ENCODE measurements around the gene SPRED3.
"Not testable (repeated sequence)": the region's sequence is repeated elsewhere in the genome, so short reads cannot be mapped to it uniquely, and the experiment has no call there.

SPRED3 gene

GRCh38 chr19:38420935-38421334, 32.4 kb downstream of the SPRED3 start:
- no peak for DNase-seq (ENCODE audit: low read depth)

DNA sequence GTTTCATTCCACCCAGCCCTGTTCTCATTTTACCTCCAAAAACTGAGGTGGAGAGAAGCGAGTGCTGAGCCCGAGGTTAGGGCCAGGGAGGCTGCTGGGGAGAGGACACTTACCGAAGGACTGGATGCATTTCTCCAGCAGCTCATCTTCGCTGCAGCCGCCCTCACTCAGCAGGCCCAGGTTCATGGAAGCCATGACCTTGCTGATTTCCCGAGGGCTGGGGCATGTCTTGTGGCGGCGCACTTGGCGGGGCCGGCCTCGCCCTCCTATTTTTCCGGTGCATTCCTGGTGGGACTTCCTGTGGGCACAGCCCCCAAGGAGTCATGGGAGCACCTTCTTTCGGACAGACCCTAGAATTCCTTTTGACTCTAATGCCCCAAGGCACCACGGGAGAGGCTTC, 33.4 kb downstream of the SPRED3 start:
- no peak for DNase-seq (ENCODE audit: low read depth)

DNA sequence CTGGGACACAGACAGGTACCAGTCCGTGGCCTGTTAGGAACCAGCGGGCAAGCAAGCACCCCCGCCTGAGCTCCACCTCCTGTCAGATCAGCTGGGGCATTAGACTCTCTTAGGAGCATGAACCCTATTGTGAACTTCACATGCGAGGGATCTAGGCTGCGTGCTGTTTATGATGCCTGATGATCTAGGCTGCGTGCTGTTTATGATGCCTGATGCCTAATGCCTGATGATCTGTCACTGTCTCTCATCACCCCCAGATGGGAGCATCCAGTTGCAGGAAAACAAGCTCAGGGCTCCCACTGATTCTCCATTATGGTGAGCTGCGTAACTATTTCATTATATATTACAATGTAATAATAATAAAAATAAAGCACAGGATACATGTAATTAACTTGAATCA, 33.9 kb downstream of the SPRED3 start:
- no peak for DNase-seq (ENCODE audit: low read depth)

GRCh38 chr19:38424272-38424671, 35.8 kb downstream of the SPRED3 start:
- DNase-seq (ENCODE audit: low read depth) = no peak

GRCh38 chr19:38425222-38425809, 36.8 kb downstream of the SPRED3 start:
- DNase-seq (ENCODE audit: low read depth) = no peak

DNA sequence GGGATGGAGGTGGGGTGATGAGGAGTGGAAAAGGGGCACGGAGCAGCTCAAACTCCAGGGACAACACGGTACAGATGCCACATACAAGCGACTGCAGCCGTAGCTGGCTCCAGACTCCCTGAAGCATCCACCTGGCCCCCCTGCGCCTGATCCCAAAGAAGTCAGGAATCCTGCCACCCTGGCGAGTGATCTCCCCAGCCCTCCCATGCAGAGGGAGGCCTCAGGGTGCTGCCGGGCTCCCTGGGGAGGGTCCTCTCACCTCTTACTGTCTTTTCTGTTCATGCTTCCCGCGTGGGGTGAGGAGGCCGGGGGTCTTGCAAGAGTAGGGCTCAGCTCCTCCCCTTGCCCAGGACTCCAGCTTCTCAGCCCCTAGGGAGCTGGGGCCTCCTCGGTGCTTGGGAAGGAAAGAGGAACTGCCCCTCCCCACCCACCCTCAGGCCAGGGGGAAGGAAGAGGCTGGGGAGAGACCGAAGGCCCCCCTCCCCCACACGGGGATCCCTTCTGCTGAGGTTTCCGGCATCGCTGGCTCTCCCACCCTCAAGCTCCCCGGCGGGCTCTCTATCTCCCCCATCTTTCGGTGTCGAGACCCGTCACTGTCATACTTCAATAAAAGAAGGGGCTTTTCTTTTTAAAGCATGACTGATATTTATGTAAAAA, 37.4 kb downstream of the SPRED3 start, which contains the start of gene RASGRP4:
Gene RASGRP4, minus strand, starts transcription at position 410 of the 657 bp plus-strand sequence. Its CDS starts 128 bp downstream, at position 282.
- no peak for DNase-seq (ENCODE audit: low read depth)

DNA sequence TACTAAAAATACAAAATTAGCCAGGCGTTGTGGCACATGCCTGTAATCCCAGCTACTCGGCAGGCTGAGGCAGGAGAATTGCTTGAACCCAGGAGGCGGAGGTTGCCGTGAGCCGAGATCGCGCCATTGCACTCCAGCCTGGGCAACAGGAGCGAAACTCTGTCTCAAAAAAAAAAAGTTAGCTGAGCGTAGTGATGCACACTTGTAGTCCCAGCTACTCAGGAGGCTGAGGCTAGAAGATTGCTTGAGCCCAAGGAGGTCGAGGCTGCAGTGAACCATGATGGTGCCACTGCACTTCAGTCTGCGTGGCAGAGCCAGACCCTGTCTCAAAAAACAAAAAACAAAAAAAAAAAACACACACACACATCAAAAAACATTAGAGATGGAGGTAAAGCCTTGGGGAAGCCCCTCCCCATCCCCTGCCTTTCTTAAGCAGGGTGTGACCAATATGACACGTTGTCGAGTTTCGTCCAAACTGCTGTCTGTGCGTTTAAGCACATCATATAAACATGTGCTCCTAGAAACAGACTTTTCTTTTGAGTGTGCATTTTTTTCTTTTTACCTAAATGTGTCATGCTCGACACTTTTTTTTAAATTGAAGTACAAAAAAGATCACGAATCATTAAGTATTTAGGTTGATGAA, 38.7 kb downstream of the SPRED3 start:
- not testable (repeated sequence) for DNase-seq (ENCODE audit: low read depth)

GRCh38 chr19:38429055-38429810, 40.7 kb downstream of the SPRED3 start:
- no peak for DNase-seq (ENCODE audit: low read depth)

DNA sequence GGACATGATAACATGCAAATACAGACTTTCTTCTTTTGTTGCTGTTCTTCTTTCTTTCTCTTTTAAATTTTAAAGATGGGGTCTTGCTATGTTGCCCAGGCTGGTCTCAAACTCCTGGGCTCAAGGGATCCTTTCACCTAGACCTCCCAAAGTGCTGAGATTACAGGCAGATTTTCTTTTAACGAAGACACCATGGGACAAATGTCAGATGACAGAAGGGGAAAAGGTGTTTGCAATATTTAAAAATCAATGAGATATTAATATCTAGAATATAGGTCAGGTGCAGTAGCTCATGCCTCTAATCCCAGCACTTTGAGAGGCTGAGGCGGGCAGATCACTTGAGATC, 41.3 kb downstream of the SPRED3 start:
- no peak for DNase-seq (ENCODE audit: low read depth)

GRCh38 chr19:38430931-38431330, 42.4 kb downstream of the SPRED3 start:
- DNase-seq (ENCODE audit: low read depth) = no peak

- DNase-seq (ENCODE audit: low read depth) = no peak
Observed at GRCh38 chr19:38433268-38433733, 44.8 kb downstream of the SPRED3 start, which contains the start of gene RYR1. TSS of gene RYR1 (plus strand) at chr19:38433691. CDS start at chr19:38433830, 139 bp downstream.

GRCh38 chr19:38434549-38435051, 46.1 kb downstream of the SPRED3 start:
- DNase-seq (ENCODE audit: low read depth) = no peak

GRCh38 chr19:38437295-38437694, 48.8 kb downstream of the SPRED3 start:
- no peak for DNase-seq (ENCODE audit: low read depth)

DNA sequence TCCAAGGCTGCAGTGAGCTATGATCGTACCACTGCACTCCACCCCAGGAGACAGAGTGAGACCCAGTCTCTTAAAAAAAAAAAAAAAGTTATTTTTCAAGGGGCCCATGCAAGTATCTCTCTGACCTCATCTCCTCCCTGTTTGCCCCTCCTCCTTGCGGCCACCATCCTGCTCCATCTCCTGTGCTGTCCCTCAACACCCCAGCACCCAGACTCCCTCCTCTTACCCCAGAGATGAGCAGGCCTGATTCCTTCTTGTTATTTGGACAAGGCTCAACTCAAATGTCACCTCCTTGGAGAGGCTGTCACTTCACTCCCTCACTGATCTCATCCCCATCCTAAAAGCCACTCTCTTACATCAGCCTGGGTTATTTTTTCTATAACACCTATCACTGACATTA, 49.4 kb downstream of the SPRED3 start:
- no peak for DNase-seq (ENCODE audit: low read depth)

DNA sequence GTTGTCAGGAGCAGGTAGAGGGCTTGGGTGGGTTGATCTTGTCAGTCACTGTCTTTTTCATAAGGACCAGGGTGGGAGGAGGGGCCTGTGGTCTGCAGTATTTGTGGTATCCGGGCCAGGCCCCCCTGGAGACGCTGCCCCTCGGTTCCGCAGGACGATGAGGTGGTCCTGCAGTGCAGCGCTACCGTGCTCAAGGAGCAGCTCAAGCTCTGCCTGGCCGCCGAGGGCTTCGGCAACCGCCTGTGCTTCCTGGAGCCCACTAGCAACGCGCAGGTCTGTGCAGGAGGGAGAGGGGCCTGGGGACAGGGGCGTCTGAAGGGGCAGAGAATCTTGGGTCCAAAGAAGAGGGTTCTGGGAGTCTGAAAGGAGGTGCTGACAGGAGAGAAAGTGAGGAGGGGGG, 52.1 kb downstream of the SPRED3 start:
- DNase-seq (ENCODE audit: low read depth) = no peak

- DNase-seq (ENCODE audit: low read depth) = no peak
Observed at GRCh38 chr19:38441657-38442348, 53.3 kb downstream of the SPRED3 start.

GRCh38 chr19:38442736-38443135, 54.2 kb downstream of the SPRED3 start:
- no peak for DNase-seq (ENCODE audit: low read depth)

DNA sequence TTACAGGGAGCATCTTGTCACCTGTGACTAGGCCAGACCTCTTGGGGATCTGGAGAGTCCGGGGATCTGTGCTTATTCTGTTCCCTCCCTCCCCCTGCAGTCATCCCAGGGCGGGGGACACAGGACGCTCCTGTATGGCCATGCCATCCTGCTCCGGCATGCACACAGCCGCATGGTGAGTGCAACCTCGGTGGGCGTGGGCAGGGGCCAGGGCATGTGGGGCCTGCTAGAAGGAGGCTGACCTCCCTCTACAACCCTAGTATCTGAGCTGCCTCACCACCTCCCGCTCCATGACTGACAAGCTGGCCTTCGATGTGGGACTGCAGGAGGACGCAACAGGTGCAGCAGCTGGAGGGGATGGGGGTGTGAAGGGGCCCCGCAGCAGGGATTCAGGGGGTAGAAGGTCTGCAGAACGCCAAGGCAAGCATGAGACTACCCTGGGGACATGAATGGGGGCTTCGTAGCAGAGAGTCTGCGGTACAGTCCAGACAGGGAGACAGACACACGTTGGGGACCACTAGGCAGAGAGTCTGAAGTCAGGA, 55.0 kb downstream of the SPRED3 start:
- no peak for DNase-seq (ENCODE audit: low read depth)

DNA sequence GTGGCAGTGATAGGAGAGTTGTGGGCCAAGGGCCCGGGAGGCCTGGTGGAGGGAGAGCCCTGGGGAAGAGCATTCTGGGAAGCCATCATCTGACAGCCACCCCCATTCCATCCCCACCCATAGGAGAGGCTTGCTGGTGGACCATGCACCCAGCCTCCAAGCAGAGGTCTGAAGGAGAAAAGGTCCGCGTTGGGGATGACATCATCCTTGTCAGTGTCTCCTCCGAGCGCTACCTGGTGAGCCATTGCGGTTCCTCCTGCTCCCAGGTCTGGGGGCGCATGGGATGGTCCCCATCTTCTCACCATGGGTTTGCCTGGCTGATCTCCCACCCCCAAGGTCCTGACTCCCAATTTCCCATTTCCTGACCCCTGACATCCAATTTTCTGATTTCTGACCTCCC, 55.5 kb downstream of the SPRED3 start:
- DNase-seq (ENCODE audit: low read depth) = no peak

DNA sequence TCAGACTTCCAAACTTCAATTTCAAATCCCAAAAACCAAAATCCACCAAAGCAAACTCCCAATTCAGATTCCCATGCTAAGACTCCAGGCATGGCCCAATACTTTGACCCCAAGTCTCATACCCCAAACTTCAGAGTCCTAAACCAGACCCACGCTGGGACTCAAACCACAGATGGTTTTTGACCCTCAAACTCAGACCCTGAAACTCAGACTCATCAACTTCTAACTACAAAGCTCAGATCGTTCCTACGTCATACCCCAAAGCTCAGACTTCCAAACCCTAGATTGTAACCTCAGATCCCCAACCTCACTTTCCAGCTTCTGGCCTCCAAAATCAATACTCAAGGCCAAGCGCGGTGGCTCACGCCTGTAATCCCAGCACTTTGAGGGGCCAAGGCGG, 56.9 kb downstream of the SPRED3 start:
- no peak for DNase-seq (ENCODE audit: low read depth)

- no peak for DNase-seq (ENCODE audit: low read depth)
Observed at GRCh38 chr19:38448225-38448624, 59.7 kb downstream of the SPRED3 start.
